ENCODE measurements around the gene SRSF12. TPM values are rescaled to one million over a fixed set of nuclear protein-coding genes. Genes with fewer than 3 reads are reported as not detected.

SRSF12 gene
- total RNA-seq, 4 donors from 2014 or later = 0.19 to 0.44 (median 0.38) TPM

- Histone ChIP-seq H3K9me3 (no peaks in the 10 kb centered on the region), H3K4me1 (peaks cover 0 to 12% (median 2%) of the 10 kb centered on the region in 3 donors), H3K27me3 (no peaks in the 10 kb centered on the region), H3K27ac (no peak overlapping the region), H3K36me3 (no peaks in the 10 kb centered on the region), H3K4me3 (no peak overlapping the region)
- no peak for TF ChIP-seq POLR2A (IDR thresholded peaks at IDR 0.05)
- no peak for TF ChIP-seq CTCF (IDR thresholded peaks at IDR 0.05)
- no peak for DNase-seq
- WGBS, 2 donors = 79 to 89% methylated on average over 2 of the region's 2 CpGs
- intact Hi-C loops (cut with DNase I) = no loop called here
Observed at GRCh38 chr6:89073840-89074239, 44.0 kb downstream of the SRSF12 start.

GRCh38 chr6:89073014-89073620 lies 44.8 kb downstream of the SRSF12 start:
- intact Hi-C loops (cut with DNase I) = no loop called here
- peak overlapping the region in 2 of 4 donors; percentile 47 to 50 for H3K27ac ChIP-seq
- no peak for DNase-seq

GRCh38 chr6:89071036-89071435 lies 46.8 kb downstream of the SRSF12 start:
- Histone ChIP-seq H3K27ac (no peak overlapping the region), H3K4me1 (peaks cover 0 to 23% (median 4%) of the 10 kb centered on the region in 3 donors), H3K36me3 (no peaks in the 10 kb centered on the region), H3K27me3 (no peaks in the 10 kb centered on the region), H3K9me3 (no peaks in the 10 kb centered on the region), H3K4me3 (no peak overlapping the region)
- intact Hi-C loops (cut with DNase I) = no loop called here
- DNase-seq = no peak
- no peak for TF ChIP-seq POLR2A (IDR thresholded peaks at IDR 0.05)

More at GRCh38 chr6:89073014-89073620, 44.8 kb downstream of the SRSF12 start:
- Histone ChIP-seq H3K4me1 (peaks cover 0 to 13% (median 0%) of the 10 kb centered on the region in 3 donors), H3K9me3 (no peaks in the 10 kb centered on the region), H3K36me3 (no peaks in the 10 kb centered on the region), H3K4me3 (no peak overlapping the region), H3K27me3 (no peaks in the 10 kb centered on the region)
- WGBS, 2 donors = 47 to 63% methylated on average over 4 of the region's 4 CpGs
- no peak for TF ChIP-seq CTCF (IDR thresholded peaks at IDR 0.05)
- TF ChIP-seq POLR2A (IDR thresholded peaks at IDR 0.05) = no peak

- DNase-seq = no peak
Observed at GRCh38 chr6:89069536-89070163, 48.2 kb downstream of the SRSF12 start.

GRCh38 chr6:89068695-89069094 lies 49.2 kb downstream of the SRSF12 start:
- Histone ChIP-seq H3K27me3 (no peaks in the 10 kb centered on the region), H3K4me1 (peaks cover 0 to 23% (median 4%) of the 10 kb centered on the region in 3 donors), H3K27ac (no peak overlapping the region), H3K4me3 (no peak overlapping the region), H3K9me3 (no peaks in the 10 kb centered on the region), H3K36me3 (no peaks in the 10 kb centered on the region)
- intact Hi-C loops (cut with DNase I) = no loop called here
- TF ChIP-seq CTCF (IDR thresholded peaks at IDR 0.05) = no peak
- TF ChIP-seq POLR2A (IDR thresholded peaks at IDR 0.05) = no peak
- no peak for DNase-seq
- 40 to 48% methylated on average over 1 of the region's 1 CpG for WGBS, 2 donors

More at GRCh38 chr6:89069536-89070163, 48.2 kb downstream of the SRSF12 start:
- intact Hi-C loops (cut with DNase I) = no loop called here
- Histone ChIP-seq H3K27ac (no peak overlapping the region), H3K4me1 (peaks cover 0 to 23% (median 4%) of the 10 kb centered on the region in 3 donors), H3K27me3 (no peaks in the 10 kb centered on the region), H3K4me3 (no peak overlapping the region), H3K36me3 (no peaks in the 10 kb centered on the region), H3K9me3 (no peaks in the 10 kb centered on the region)
- no peak for TF ChIP-seq CTCF (IDR thresholded peaks at IDR 0.05)
- no peak for TF ChIP-seq POLR2A (IDR thresholded peaks at IDR 0.05)
- 83 to 87% methylated on average over 9 to 10 of the region's 10 CpGs for WGBS, 2 donors

All from esophagus squamous epithelium (tissue), 5 donors.